ENCODE measurements around the gene PKN3. TPM values are rescaled to one million over a fixed set of nuclear protein-coding genes. Genes with fewer than 3 reads are reported as not detected.
A peak's percentile ranks its signal among the peaks of the same experiment; 100 is the strongest.
"Not testable (repeated sequence)": the region's sequence is repeated elsewhere in the genome, so short reads cannot be mapped to it uniquely, and the experiment has no call there.

Gene PKN3
- total RNA-seq (2014; rRNA removed) = 4.2 and 4.4 TPM in 2 replicates
- polyA plus RNA-seq (2012) = 4.3 TPM

DNA sequence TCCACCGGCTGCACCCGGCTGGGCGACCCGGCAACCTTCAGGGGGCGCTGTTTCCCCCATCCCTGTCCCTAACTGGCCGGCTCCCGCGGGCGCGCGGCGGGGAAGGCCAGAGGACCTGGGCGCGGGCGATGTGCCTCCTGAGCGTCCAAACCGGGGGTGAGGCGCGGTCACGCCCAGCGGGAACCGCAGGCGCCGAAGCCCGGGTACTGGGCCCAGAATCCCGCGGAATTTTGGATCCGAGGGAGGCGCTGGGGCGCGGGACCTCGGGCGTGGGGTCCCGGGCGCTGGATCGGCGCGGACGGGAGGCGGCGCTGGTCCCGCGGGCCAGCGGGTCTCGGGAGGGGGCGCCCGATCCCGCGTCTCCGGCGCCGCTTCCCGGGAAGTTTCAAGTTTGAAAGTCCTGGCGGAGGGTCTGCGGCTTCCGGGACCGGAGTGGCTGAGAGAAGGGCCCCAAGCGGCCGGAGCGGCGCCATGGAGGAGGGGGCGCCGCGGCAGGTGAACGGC lies at the start of gene PKN3:
Gene PKN3, plus strand, starts transcription at position 59 of the 504 bp plus-strand sequence. Its CDS starts 413 bp downstream, at position 472.
- peak; percentile 79 for DNase-seq (ENCODE audit: low read depth)

DNA sequence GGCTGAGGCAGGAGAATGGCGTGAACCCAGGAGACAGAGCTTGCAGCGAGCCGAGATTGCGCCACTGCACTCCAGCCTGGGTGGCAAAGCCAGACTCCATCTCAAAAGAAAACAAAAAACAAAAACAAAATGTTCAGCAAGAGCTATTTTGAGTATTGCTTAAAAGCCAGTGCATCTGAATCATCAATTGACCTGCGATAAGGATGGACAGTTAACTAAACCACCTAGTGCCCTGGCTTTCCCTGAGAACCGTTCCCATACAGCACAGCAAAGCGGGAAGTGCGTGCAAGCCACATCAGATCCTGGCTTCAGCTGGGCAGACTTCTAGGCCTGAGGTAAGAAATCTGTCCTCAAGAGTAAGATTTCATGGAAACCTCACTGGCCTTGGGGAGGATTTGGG lies 48.4 kb upstream of the PKN3 start:
- no peak for DNase-seq (ENCODE audit: low read depth)

DNA sequence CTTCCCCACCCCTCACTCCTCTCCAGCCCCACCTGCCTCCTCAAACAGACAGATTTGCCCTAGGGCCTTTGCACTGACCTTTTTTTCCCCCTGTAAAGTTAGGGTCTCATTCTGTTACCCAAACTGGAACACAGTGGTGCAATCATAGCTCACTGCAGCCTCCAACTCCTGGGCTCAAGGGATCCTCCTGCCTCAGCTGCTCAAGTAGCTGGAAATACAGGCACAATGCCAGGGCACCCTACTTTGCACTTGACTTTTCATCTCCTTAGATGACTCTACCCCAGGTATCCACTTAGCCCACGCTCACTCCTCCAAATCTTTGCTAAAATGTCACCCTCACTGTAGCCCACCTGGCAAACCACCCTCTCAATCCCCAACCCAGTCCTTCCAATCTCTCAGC lies 47.8 kb upstream of the PKN3 start:
- DNase-seq (ENCODE audit: low read depth) = no peak

DNA sequence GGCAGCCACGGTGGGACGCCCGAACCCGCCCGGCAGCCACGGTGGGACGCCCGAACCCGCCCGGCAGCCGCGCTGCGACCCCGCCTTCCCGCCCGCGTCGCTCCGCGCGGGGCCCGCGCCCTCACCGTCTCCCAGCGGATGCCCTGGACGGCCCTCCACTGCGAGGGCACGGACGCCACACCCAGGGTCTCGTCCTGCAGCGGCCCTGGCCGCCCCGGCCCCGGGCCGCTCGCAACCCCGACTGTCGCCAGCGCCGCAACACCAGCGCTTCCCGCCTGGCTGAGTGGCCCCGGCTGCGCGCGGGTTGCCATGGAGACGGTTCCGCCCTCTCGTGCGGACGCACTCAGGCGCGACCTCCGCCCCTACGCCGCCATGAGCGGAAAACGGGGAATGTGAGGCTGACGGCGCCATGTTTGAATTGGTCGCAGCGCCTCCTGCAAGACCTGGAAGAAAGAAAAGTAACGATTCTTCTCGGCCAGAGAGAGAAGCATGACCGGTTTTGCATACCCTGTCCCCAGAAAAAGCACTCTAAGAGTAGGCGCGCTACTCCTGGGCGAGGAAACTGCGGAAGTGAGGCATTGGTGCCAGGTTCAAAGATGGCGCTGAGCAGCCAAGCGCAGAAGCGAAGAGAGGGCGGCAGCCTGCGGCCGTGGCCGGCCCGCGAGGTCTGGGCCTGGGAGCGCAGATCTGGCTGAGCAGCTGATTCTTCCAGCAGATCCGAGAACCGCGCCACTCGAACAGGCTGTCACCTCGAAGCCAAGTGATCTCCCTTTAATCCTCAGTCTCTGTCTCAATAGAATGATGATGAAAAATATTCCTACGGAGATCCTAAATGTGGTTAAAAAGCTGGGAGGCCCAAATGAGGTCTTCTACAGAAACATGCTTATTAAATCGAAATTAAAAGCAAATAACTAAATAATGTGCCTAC lies 45.6 kb upstream of the PKN3 start, which contains the start of gene DYNC2I2:
Gene DYNC2I2, minus strand, starts transcription at position 432 of the 928 bp plus-strand sequence. Its CDS starts 121 bp downstream, at position 311.
- peak; percentile 90 for DNase-seq (ENCODE audit: low read depth)

DNA sequence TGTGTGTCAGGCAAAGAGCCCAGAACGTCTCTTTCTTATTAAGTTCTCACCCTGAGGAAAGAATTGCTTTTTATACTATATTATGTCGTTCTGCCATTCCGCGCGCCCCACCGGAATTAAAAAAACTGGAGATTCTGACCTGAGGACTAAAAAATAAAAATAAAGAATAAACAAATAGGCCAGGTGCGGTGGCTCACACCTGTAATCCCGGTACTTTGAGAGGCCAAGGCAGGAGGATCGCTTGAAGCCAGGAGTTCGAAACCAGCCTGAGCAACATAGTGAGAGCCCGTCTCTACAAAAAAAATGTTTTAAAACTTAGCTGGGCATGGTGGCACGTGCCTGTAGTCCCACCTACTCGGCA lies 45.0 kb upstream of the PKN3 start:
- DNase-seq (ENCODE audit: low read depth) = no peak

DNA sequence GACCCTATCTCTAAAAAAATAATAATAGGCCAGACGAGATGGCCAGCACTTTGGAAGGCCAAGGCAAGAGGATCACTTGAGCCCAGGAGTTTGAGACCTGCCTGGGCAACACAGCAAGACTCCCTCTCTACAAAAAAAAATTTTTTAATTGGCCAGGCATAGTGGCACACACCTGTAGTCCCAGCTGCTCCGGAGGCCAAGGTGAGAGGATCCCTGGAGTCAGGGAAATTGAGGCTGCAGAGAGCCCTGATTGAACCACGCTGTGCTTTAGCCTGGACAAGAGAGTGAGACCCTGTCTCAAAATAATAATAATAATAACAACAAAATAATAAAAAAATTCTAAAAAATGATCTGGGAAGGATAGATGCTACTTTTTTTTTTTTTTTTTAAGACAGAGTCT lies 44.5 kb upstream of the PKN3 start:
- no peak for DNase-seq (ENCODE audit: low read depth)

DNA sequence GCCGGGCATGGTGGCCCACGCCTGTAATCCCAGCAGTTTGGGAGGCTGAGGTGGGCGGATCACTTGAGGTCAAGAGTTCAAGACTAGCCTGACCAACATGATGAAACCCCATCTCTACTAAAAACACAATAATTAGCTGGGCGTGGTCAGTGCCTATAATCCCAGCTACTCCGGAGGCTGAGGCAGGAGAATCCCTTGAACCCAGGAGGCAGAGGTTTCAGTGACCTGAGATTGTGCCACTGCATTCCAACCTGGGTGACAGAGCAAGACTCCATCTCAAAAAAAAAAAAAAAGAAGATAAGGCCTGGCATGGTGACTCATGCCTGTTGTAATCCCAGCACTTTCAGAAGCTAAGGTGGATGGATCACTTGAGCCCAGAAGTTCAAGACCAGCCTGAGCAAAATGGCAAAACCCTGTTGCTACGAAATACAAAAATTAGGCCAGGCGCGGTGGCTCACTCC lies 35.8 kb upstream of the PKN3 start:
- not testable (repeated sequence) for DNase-seq (ENCODE audit: low read depth)

DNA sequence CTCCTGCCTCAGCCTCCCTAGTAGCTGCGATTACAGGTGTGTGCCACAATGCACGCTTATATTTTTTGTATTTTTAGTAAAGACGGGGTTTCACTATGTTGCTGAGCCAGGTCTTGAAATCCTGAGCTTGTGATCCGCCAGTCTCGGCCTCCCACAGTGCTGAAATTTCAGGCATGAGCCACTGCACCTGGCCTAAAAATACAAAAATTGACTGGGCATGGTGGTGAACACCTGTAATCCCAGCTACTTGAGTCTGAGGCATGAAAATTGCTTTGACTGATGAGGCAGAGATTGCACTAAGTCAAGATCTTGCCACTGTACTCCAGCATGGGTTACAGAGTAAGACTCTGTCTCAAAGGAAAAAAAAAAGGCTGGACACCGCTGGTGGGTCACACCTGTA lies 32.5 kb upstream of the PKN3 start:
- DNase-seq (ENCODE audit: low read depth) = no peak

DNA sequence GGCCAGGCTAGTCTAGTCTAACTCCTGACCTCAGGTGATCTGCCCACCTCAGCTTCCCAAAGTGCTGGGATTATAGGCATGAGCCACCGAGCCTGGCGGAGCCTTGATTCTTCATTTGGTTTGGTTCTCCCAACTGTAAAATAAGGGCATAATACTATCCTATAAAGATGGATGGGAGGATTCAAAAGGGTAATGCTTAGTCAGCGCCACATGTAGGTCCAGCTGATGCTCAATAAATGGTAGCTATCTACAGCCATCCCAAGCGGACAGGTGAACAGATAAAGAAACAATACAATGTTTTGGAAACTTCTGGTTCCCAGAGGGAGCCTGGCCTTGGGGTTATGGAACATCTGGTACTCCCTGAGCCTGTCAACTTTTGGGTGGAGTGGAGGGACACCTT lies 26.9 kb upstream of the PKN3 start:
- DNase-seq (ENCODE audit: low read depth) = no peak

DNA sequence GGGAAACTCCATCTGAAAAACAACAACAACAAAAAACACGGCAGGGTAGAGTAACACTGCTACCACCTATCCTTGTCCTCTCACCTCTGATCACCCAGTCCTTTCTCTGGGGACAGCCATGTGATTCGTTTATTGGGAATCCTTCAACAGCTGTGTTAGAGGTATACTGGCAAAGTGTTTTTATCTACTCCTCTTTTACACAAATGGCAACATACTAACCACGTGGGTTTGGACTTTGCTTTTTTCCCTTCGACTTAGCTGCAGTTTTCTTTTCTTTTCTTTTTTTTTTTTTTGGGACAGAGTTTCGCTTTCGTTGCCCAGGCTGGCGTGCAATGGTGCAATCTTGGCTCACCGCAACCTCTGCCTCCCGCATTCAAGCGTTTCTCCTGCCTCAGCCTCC lies 24.5 kb upstream of the PKN3 start:
- DNase-seq (ENCODE audit: low read depth) = no peak

DNA sequence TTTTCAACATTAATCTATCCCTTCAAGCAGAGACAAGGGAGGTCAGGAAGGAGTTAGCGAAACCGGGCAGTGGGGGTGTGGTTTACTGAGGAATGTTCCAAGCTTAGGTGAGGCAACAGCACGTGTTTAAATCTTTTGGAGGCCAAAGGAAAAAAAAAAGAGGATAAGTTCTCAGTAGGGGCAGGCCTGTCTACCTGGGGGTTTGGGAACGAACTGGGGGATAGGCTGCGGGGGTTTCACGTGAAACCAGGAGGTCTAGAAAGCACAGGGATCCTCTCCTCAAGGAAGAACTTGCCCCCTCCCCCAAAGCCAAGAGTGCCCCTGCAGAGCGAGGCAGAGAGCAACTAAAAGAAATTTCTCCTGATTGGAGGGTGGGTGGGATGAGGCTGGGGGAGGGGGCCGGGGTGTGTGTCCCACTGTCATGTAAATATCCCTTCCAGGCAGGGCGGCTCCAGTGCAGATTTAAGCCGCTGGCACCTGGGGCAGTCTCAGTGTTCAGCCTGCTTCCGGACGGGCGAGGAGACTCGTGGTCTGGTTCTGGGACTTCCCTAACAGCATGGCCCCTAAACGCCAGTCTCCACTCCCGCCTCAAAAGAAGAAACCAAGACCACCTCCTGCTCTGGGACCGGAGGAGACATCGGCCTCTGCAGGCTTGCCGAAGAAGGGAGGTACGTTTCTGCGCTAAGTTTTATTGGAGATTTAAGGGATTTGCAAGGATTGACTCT lies 18.8 kb upstream of the PKN3 start:
- DNase-seq (ENCODE audit: low read depth) = no peak

DNA sequence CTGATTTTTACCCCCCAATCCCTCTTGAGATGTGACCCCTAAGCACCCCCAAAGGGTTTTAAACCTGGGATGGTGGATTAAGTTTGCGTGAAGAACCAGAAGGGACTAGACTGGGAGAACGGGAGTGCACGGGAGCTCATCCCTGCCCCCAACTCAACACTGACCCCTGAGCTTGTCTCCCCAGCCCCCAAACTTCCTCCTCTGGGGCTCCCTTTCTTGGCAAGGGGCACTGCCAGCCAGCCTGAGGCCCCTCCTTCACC lies 18.3 kb upstream of the PKN3 start:
- no peak for DNase-seq (ENCODE audit: low read depth)

DNA sequence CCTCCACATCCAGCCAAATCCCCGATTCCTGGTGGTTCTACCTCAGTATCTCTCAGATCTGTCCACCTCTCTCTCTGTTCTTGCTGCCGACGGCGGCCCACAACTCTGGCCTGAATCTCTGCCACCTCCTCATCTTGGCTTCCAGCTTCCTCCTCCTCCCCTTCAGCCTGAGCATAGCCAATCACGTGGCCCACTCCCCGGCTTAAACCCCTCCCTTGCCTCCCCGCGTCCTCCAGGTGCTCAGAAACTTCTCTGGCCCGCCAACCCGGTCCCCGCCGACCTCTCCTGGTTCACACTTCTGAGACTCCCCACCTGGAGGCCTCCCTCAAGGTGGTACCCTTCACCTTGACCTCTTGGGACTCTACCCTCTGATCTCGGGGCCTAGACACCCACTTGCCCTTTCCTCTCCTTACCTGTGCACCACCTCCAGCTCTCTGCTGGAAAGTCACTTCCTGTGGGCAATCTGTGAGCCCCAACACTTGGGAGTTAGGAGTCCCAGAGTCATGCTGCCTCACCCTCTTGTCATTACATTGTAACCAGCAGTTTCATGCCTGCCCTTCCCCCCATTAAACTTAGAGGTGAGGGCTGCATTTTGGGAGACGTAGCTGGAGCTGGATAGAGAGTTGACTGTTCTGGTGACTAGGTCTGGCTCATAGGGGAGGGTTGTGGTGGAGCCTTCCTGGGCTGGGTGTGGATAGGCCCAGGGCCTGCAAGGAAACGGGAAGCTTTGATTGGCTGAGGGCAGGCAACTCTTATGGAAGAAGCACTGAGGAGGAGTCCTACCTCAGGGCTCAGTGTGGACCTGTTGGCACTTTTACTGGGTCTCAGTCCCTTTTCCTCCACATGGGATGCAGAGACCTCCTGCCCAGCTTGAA lies 17.7 kb upstream of the PKN3 start:
- DNase-seq (ENCODE audit: low read depth) = no peak

DNA sequence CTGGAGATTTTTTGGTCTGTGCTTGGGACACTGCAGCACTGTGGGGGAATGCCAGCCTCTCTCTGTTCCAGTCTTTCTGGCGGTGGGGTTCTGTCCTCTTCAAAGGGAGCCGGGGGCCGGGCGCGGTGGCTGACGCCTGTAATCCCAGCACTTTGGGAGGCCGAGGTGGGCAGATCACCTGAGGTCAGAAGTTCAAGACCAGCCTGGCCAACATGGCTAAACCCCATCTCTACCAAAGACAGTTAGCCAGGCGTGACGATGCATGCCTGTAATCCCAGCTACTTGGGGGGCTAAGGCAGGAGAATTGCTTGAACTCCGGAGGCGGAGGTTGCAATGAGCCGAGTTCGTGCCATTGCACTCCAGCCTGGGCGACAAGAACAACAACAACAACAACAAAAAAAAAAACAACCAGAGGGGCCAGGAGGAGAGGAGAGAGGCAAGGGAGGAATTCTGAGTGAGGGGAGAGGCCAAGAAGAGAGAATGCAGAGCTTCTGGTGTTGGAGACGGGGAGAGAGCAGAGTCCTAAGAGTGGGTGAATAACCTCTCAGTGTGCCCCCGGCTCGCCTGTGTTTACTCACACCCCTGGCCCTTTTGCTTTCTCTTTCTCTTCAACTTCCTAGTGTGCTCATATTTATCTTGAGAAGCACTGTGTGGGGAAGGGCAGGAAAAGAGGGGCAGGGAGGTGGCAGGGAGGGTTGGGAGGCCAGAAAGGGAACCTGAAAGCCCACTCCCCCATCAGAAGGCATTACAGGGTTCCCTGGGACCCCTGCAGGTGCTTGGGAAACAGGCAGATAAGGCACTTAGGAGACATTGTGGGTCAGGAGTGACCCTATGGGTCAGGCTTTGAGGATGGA lies 16.4 kb upstream of the PKN3 start:
- DNase-seq (ENCODE audit: low read depth) = no peak

DNA sequence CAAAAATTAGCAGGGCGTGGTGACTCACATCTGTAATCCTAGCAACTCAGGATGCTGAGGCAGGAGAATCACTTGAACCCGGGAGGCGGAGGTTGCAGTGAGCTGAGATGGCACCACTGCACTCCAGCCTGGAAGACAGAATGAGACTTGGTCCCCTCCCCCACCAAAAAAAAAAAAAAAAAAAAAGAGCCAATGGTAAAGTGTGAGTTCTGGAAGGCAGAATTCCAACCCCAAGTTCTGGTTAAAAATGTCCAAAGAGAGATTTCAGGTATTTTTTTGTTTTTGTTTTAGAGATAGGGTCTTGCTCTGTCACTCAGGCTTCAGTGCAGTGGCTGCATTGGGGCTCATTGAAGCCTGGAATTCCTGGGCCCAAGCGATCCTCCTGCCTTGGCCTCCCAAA lies 14.8 kb upstream of the PKN3 start:
- DNase-seq (ENCODE audit: low read depth) = no peak

DNA sequence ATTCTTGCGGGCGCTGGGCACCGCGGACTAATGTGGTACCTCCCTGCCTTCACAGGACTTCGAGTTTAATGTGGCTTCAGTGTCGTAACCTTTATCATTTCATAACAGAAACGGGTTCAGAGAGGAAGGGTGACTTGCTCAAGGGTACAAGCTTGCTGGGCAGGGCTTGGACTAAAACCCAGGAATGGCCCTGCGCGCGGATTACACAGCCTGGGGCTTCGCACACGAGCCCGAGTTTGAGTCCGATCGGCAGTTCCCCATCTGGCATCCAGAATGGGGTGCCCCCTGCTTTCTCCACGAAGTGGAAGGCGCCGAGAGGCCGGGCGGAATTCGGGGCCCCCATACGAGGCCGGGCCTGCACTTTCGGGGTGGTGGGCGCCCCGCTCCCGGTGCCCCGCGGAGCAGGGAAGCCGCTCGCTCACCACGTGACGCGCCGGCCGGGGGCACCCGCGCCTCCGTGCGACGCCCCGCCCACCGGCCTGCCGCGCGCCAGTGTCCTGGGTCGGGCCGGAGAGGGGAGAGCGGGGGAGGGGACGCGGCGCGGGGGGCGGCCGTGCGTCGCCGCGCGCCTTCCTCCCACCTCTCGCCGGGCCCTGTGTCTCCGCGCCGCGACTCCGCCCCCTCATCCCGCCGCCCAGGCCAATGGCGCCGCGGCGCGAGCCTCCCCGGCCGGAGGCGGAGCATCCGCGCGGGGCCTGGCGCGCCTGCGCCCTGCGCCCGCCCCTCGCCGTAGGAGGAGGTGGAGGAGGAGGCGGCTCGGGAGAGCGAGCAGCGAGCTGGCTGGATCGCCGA lies 13.6 kb upstream of the PKN3 start, which contains the start of gene SET:
Gene SET, plus strand, starts transcription at position 722 of the 792 bp plus-strand sequence. CDS start 361 bp downstream, outside the sequence.
- DNase-seq (ENCODE audit: low read depth) = peak; percentile 90

DNA sequence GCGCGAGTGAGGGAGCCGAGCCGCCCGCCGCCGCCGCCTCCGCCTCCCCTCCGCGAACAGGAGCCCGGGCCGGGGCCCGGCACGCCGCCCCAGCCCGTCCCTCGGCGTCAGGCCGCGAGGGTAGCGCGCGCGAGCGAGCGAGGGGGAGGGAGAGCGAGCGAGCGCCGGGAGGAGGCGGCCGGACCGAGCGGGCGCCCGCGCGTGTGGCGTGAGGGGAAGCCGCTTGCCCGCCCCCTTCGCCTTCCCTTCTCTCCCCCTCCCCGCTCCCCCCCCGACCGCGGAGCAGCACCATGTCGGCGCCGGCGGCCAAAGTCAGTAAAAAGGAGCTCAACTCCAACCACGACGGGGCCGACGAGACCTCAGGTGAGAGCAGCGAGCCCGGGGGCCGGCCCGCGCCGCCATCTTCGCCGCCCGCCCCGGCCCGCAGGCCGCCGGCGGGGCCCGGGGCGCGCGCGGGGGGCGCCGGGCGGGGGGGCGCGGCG lies 13.0 kb upstream of the PKN3 start:
- no peak for DNase-seq (ENCODE audit: low read depth)

DNA sequence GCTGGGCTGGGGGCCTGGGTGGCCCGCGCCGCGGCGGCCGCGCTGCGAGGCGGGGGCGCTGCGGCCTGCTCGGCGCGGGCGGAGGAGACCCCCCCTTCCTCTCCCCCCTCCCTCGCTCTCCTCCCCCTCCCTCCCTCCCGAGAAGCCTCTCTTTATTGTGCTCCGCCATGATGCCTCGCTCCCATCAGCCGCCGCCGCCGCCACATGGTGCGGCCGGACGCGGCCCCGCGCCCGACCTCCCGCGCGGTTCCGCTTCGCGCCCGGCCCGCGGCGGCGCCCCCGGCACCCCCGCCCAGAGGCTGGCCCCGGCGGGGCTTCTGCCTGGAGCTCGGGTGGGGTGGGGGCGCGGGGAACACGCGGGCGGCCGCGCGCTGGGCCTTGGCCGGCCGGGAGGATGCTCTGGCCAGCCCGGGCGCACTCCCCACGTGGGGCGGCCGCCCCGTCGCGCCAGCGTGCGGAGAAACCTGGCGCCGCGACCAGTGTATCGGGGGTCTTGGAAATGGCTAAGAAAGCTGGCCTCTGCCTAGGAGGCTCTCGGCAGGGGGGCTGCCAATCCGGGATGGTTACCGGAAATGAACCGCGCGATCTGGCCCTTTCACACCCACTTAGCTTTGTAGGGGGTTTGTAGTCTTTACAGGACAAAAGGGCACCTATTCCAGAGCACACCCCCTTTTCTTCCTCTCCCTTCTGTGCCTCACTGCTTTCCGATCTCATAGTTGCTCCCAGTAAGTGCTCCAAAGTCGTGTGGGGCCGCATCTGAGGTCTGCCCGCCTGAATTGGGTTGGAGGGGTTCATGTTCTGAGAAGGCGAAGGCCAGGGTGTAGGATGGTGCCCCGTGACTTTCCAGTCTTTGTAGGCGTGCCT lies 12.3 kb upstream of the PKN3 start:
- peak; percentile 48 for DNase-seq (ENCODE audit: low read depth)

DNA sequence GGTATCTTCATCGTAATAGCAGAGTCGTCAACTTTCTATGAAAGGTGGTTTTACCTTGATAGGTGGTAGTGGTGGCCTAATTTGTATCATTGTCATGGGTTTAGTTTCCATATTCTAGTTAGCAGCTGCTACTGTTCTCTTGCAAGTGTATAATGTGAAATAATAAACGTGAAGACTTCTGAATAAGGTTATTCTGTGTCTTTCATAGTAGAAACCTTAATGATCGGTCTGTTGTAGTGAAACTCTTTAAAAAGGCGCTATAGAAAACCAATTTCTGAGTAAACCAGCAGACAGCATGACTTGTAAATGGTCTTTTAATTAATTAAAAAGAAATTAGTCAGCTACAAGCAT lies 11.6 kb upstream of the PKN3 start:
- DNase-seq (ENCODE audit: low read depth) = no peak
